ENCODE data around the gene EEF1A1.
A peak's percentile ranks its signal among the peaks of the same experiment; 100 is the strongest.
"Not testable (repeated sequence)": the region's sequence is repeated elsewhere in the genome, so short reads cannot be mapped to it uniquely, and the experiment has no call there.

EEF1A1 gene

DNA sequence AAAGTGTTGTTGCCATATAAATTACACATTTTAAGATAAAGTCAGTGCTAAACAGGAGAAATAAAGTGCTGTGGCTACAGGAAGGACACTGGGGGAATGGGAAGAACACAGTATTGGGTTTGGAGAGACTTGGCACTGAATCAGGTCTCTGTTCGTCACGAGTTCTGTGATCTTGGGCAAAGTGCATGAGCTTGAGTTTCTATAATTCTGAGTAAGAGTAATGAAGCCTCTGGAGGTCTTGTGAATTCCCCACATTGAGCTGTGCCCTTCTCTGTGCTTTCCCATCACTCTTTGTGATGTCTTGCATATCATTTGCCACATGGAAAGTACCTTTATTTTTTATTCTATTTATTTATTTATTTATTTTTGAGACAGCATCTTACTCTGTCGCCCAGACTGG is 16.8 kb upstream of the EEF1A1 start:
- no peak for DNase-seq

DNA sequence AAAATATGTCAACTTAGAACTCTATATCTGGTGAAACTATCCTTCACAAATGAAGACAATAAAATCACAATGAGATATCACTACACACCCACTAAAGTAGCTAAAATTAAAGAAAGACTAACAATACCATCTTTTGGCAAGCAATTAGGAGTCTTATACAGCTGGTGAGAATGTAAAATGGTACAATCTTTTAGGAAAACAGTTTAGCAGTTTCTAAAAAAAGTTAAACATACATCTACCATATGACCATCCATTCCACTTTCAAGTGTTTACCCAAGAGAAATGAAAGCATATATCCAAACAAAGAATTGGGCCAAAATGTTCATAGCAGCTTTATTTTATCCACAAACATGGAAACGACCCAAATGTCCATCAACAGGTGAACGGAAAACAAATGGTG is 13.8 kb upstream of the EEF1A1 start:
- no peak for DNase-seq

DNA sequence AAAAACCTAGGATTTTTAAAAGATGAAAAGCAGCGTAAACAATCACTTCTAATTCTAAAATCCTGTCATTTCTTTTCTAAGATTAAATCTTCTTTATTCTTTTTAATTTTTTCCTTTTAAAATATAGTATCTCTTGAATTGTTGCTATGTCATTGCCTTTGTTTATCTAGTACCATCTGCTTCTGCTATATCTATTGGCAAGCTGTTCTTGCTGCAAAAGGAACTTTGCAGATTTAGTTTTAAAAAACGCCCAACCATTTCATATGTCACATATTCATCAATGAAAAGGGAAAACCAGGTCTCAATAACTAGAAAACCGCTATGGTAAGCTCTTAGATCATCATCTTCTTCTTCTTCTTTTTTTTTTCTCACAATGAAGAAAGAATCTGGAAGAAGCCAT is 11.5 kb upstream of the EEF1A1 start:
- no peak for DNase-seq

GRCh38 chr6:73528897-73529296 is 8.1 kb upstream of the EEF1A1 start:
- no peak for DNase-seq

GRCh38 chr6:73525546-73526330 is 4.9 kb upstream of the EEF1A1 start:
- DNase-seq, result no peak

GRCh38 chr6:73523434-73524123 is 2.7 kb upstream of the EEF1A1 start:
- DNase-seq, result peak; percentile 62 to 91 (median 68)

DNA sequence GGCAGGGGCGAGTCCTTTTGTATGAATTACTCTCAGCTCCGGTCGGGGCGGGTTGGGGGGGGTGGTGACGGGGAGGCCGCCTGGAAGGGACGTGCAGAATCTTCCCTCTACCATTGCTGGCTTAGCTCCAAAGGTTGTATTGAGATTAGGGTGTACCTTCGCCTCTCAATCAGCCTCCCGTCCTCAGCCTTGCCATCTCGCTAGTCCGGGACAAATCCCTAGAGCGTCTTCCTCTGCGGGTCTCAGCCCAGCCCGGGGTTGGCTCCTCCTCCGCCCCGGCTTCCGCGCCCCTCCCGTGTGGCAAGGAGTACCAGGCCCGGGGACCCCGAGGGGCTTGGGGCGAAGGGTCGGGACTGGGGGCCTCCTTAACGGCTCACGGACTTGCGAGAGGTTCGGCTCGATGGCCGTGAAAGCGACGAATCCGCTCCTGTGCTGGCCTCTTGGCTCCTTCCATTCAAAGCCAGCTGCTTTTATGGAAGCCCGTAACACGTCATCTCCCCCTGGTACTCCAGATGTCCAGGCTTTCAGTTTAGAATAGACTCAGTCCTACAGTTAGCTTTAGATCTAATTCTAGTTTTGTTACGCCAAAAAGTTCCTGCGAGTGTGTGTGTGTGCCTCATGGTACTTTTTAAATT is 636 bp upstream of the EEF1A1 start:
- DNase-seq, result peak in 1 of 5 experiments; percentile 59

DNA sequence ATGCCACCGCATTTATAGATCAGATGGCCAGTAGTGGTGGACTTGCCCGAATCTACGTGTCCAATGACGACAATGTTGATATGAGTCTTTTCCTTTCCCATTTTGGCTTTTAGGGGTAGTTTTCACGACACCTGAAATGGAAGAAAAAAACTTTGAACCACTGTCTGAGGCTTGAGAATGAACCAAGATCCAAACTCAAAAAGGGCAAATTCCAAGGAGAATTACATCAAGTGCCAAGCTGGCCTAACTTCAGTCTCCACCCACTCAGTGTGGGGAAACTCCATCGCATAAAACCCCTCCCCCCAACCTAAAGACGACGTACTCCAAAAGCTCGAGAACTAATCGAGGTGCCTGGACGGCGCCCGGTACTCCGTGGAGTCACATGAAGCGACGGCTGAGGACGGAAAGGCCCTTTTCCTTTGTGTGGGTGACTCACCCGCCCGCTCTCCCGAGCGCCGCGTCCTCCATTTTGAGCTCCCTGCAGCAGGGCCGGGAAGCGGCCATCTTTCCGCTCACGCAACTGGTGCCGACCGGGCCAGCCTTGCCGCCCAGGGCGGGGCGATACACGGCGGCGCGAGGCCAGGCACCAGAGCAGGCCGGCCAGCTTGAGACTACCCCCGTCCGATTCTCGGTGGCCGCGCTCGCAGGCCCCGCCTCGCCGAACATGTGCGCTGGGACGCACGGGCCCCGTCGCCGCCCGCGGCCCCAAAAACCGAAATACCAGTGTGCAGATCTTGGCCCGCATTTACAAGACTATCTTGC is 725 bp downstream of the EEF1A1 start:
- peak; percentile 55 to 85 (median 75) for DNase-seq

- not testable (repeated sequence) for DNase-seq
These were observed 1.6 kb downstream of the EEF1A1 start for GRCh38 chr6:73518982-73519881.

GRCh38 chr6:73518100-73518981 is 2.5 kb downstream of the EEF1A1 start:
- DNase-seq, result not testable (repeated sequence)

DNA sequence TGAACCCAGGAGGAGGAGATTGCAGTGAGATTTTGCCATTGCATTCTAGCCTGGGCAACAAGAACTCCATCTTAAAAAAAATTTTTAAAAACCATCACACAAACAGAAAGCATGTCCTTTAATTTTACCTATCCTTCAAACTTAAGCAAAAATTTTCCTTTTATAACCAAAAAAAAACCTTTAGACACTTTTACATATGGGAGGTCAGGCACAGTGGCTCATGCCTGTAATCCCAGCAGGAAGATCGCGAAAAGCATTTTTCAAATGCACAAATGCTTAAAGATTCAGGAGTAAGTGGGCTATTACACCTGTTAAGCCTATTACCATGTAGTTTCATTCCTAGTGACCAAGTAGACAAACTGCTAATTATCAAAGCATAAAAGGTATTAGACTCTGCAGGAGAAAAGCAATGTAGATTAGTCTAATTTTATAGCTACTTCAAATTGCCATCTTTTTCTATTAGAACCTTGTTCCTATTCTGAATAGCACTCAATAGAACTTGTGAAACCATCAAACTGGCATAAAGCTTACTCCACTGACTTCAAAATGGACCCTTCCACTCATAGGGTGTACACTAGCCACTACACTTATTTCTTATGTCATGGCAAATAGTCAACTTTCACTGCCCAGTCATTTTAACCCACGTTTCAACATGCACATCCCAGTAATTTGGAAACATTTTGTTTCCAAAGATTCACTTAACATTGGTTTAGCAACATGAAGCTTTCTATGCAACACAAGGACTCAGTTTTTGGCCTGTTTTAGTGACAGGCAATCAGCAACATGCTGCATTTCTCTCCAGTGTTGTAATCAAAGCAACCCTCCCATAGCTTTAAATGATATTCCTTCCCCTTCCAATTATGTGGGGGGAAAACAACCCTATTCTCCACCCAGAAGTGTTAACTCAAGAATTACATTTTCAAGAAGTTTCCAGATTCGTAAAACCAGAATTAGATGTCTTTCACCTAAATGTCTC is 4.0 kb downstream of the EEF1A1 start:
- peak in 1 of 5 experiments; percentile 37 for DNase-seq

- peak in 1 of 5 experiments; percentile 74 for DNase-seq
These were observed 5.6 kb downstream of the EEF1A1 start for GRCh38 chr6:73515204-73515655.

DNA sequence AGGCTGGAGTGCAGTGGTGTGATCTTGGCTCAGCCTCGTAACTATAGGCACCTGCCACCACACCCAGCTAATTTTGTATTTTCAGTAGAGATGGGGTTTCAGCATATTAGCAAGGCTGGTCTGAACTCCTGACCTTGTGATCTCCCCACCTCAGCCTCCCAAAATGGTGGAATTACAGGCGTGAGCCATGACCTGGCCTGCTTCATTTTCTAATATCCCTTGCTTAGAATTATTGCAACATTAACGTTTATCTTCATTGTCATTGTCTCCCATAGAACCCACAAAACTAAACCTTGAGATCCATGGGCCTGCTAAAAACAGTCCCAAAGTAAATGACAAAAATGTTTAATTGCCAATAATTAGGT is 6.1 kb downstream of the EEF1A1 start:
- DNase-seq, result no peak

- no peak for DNase-seq
These were observed 7.4 kb downstream of the EEF1A1 start for GRCh38 chr6:73513496-73513854.

GRCh38 chr6:73511796-73512195 is 9.0 kb downstream of the EEF1A1 start:
- DNase-seq, result no peak

- no peak for DNase-seq
These were observed 11.0 kb downstream of the EEF1A1 start for GRCh38 chr6:73509851-73510250.

DNA sequence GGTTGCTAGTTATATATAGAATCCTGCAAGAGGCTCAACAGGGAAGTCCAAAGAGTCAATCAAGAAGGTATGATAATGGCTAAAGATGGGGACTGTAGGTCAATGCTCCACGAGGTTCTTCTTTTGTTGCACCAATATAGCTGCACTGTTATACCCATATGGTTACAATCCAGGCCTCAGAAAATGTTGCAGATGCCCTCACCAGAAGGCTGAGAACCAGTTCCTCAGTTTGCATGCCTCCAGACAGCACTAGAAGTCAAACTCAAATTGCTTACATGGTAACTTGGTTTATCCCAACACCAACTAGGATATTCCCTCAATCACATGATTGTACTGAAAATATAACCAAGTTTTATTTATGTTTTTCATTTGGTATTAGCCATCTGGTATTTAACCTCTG is 12.1 kb downstream of the EEF1A1 start:
- no peak for DNase-seq

DNA sequence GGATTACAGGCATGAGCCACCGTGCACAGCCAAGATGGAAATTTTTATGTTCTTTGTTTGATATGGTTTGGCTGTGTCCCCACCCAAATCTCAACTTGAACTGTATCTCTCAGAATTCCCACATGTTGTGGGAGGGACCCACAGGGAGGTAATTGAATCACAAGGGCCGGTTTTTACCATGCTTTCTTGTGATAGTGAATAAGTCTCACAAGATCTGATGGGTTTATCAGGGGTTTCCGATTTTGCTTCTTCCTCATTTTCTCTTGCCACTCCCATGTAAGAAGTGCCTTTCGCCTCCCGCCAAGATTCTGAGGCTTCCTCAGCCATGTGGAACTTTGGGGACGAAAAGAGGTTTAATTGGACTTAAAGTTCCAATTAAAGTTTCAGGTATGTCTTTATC is 14.6 kb downstream of the EEF1A1 start:
- no peak for DNase-seq

GRCh38 chr6:73505705-73506104 is 15.1 kb downstream of the EEF1A1 start:
- DNase-seq, result not testable (repeated sequence)

- DNase-seq, result no peak
These were observed 15.7 kb downstream of the EEF1A1 start for GRCh38 chr6:73505142-73505541.

Data from T-helper 2 cell (primary cell).